D721Med (cell line): Measurements from ENCODE around the gene CCDC85C.

Source experiments
- DNase-seq: peaks from one replicate; pipeline ENCODE4 v3.0.0; 2011; ENCODE audit warnings: low spot score; ENCODE audit not compliant: insufficient read length
- FAIRE-seq: peaks from 2 replicates; lab custom pipeline; 2011; peaks lifted over from hg19 to GRCh38; lab: Jason Lieb, UNC
- CTCF ChIP-seq: IDR thresholded peaks from 2 replicates; pipeline ENCODE4 v1.5.1; 2012; ENCODE audit warnings: mild to moderate bottlenecking, control low read depth; ENCODE audit not compliant: insufficient read depth; ENCODE audit errors: missing control alignments

CCDC85C gene

GRCh38 chr14:99612071-99612737 is 8.2 kb upstream of the CCDC85C start:
- no peak for TF ChIP-seq CTCF
- FAIRE-seq (no peak), DNase-seq (no peak)

- FAIRE-seq, result no peak
- TF ChIP-seq CTCF, result no peak
These were observed 7.6 kb upstream of the CCDC85C start for GRCh38 chr14:99611646-99612045.

GRCh38 chr14:99609245-99610170 is 5.5 kb upstream of the CCDC85C start:
- no peak for TF ChIP-seq CTCF
- no peak for DNase-seq
- no peak for FAIRE-seq

More at GRCh38 chr14:99611646-99612045, 7.6 kb upstream of the CCDC85C start:
- no peak for DNase-seq

GRCh38 chr14:99608591-99608990 is 4.6 kb upstream of the CCDC85C start:
- FAIRE-seq (no peak), DNase-seq (no peak)
- no peak for TF ChIP-seq CTCF

GRCh38 chr14:99606359-99606758 is 2.4 kb upstream of the CCDC85C start:
- TF ChIP-seq CTCF, result no peak
- FAIRE-seq (no peak), DNase-seq (no peak)

GRCh38 chr14:99605299-99605961 is 1.4 kb upstream of the CCDC85C start:
- peak; percentile 72 for DNase-seq
- TF ChIP-seq CTCF, result no peak
- FAIRE-seq, result no peak
